GM18520 (cell line): Measurements from ENCODE around the gene BAHCC1.
"Not testable (repeated sequence)": the region's sequence is repeated elsewhere in the genome, so short reads cannot be mapped to it uniquely, and the experiment has no call there.

Source experiments
- ATAC-seq: cut with Tn5 transposase; IDR thresholded peaks from one replicate; pipeline ENCODE4 v1.9.1; 2021; ENCODE audit not compliant: unreplicated experiment

Gene BAHCC1

GRCh38 chr17:81425041-81425440 is 29.8 kb downstream of the BAHCC1 start:
- ATAC-seq: not testable (repeated sequence)

- ATAC-seq: not testable (repeated sequence)
Measured at GRCh38 chr17:81425716-81426392, 30.6 kb downstream of the BAHCC1 start.

- no peak for ATAC-seq
Measured at GRCh38 chr17:81426393-81427172, 31.3 kb downstream of the BAHCC1 start.

- no peak for ATAC-seq
Measured at GRCh38 chr17:81427173-81428120, 32.2 kb downstream of the BAHCC1 start.

GRCh38 chr17:81428121-81428515 is 32.9 kb downstream of the BAHCC1 start:
- no peak for ATAC-seq

DNA sequence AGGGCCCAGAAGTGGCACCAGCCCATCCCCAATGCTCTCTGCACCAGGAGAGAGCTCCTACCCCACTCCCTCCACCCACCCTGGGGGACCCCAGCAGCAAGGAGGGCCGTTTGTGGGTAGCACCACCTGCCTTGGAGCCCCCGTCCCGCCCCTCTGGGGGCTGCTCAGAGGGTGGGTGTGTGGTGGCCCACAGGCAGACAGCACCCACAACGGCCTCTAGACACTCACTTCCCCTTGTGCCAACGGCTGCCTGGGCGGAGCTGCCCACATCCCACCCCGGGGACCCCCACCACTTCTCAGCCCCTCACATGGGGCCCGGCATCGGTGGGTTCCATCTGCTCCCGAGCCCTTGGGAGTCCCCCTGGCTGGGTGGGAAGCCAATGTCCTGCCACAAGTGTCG is 33.3 kb downstream of the BAHCC1 start:
- ATAC-seq: no peak

DNA sequence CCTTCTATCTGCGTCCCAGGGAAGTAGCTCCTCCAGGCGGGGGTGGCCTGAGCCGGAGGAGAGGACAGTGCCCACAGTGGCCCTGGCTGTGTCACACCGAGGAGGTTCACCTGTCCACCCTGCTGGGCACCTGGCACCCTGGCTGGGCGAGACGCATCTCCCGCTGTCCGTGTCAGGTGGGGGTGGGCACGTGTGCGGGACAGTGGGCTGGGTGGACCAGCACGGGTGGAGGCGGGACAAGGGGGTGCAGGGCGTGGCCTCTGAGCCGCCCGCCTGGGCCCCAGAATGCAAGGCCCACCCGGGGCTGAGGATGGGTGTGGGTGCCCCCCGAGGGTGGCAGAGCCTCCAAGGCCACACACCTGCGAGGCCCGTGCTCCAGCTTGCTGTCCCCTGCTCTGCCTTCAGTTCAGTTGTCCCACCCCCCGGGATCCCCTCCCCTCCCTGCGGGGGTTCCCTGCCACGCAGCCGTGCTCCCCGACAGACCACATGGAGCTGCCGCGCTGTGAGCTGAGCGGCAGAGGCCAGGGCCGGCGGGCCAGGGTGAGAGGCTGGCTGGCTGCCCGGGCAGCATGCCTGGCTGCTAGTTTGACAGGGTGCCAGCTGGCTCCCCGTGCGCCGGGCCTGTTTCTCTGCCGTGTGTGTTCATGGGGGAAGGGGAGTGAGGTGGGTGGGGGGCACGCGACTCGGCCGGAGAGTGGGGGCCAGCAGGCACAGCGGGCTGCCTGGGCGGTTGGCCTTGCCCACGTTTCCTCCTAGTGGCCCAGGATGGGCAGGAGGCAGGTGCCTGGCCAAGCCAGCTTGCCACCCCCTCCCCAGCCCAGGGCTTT is 33.9 kb downstream of the BAHCC1 start:
- no peak for ATAC-seq

GRCh38 chr17:81429821-81430551 is 34.7 kb downstream of the BAHCC1 start:
- no peak for ATAC-seq

GRCh38 chr17:81431545-81432482 is 36.6 kb downstream of the BAHCC1 start:
- ATAC-seq: no peak

DNA sequence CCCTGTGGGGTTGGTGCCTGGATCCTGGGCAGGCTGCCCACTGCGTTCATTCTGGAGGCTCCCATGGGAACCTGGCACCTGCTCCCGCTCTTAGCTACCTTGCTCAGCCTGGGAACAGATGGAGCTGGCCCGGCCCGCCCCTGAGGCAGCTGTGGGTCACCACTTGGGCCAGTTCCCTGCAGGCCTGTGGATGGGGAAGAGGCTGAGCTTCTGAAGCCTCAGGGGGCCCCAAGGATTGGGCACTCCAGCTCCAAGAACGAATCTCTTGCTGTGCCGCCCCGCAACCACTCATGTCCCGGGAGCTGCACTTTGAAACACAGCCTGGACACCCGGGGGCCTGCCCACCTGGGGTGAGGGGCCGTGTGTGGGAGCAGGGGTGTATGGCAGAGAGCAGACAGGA is 37.7 kb downstream of the BAHCC1 start:
- ATAC-seq: no peak

GRCh38 chr17:81433656-81434055 is 38.4 kb downstream of the BAHCC1 start:
- ATAC-seq: no peak

DNA sequence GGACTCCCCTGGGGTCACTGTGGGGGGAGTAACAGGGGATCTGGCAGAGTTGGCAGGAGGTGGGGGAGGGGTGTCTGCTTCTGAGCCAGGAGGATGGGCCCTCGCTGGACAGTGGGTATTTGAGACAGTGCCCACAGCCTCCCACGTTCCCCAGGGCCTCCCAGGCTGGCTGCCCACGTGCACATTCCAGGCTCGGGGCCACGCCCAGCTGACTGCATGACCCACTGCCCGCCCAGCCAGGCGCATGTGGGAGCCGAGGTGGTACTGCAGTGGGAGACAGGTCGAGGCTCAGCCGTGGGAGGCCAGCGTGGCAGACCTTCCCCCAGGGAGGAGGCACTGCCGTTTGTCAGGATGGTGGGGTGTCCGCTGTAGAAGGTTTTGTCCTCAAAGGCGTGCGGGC is 38.8 kb downstream of the BAHCC1 start:
- no peak for ATAC-seq

- ATAC-seq: no peak
Measured at GRCh38 chr17:81434681-81435417, 39.6 kb downstream of the BAHCC1 start.

DNA sequence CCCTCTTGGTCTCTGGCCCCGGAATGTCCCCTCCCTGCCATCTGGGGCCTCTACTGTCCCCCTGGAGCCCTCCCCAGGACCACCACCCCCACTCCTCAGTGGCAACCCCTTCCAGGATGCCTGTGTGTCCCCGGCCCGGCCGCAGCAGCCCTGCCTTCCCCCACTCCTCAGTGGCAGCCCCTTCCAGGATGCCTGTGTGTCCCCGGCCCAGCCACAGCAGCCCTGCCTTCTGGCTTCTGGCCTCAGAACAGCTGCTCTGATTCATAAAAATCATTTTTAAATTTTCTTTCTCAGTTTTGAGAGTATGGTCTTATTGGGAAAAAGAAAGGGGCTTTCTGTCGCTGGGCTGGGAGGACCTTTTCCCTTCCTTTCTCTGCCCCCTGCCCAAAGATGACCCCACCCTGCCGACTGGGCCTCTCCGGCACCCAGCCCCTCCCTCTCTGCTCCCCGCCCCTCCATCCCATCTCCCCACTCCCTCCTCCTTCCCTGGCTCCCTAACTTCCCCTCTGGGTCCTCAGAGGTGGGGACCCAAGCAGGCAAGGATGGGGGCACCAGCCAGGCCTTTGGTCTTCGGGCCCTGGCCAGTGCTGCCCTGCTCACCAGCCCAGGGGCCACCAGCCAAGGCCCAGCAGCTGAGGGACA is 40.5 kb downstream of the BAHCC1 start:
- no peak for ATAC-seq

- ATAC-seq: no peak
Measured at GRCh38 chr17:81436294-81436849, 41.1 kb downstream of the BAHCC1 start.

GRCh38 chr17:81437191-81437651 is 42.0 kb downstream of the BAHCC1 start:
- ATAC-seq: no peak

DNA sequence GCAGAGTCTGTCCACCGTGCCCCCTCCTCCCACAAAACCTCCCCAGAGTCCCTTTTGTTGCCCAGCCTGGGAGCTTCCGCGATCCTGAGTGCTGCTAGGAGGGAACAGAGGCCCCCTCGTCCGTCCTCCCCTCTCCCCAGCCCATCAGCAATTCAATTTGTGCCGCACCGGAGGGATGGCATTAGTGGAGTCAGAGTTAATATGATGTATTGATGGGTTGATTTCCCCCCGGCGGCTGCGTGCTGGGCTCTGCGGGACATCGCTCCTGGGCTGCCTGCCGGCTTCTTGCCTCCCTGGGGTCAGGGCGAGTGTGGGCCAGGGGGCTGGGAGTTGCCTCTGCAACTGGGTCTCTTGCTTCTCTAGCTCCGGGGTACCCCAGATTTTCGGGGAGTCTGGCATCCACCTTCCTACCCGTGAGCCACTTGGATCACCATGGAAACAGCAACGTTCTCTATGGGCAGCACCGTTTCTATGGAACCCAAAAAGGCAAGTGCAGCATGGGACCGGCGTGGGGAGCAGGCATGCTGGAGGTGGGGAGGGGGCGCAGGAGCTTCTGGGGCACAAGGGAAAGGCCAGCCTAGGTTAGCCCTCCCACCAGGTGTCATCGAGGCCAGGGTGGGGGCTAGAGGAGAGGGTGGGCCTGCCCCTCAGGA is 42.9 kb downstream of the BAHCC1 start:
- ATAC-seq: no peak
